Adipocyte (in vitro differentiated cells): ENCODE data around the gene PHRF1.

Source experiments
- DNase-seq: peaks from one replicate; pipeline ENCODE4 v3.0.0-alpha.2; 2015; ENCODE audit warnings: low read depth
- H3K27me3 ChIP-seq: replicated peaks from 2 replicates; pipeline ENCODE4 v1.7.0; 2013; ENCODE audit warnings: mild to moderate bottlenecking, low read length, moderate library complexity; ENCODE audit not compliant: control insufficient read depth, insufficient read depth
- H3K36me3 ChIP-seq: 2 replicates; pipeline ENCODE4 v1.7.0; 2013; ENCODE audit warnings: low read length, mild to moderate bottlenecking, moderate library complexity; ENCODE audit not compliant: control insufficient read depth, insufficient read depth, severe bottlenecking
- H3K4me1 ChIP-seq: 2 replicates; pipeline ENCODE4 v1.7.0; 2013; ENCODE audit warnings: mild to moderate bottlenecking, low read length, moderate library complexity; ENCODE audit not compliant: control insufficient read depth, insufficient read depth
- H3K4me3 ChIP-seq: 2 replicates; pipeline ENCODE4 v1.7.0; 2013; ENCODE audit warnings: mild to moderate bottlenecking, low read length, moderate library complexity
- H3K9ac ChIP-seq: 2 replicates; pipeline ENCODE4 v1.7.0; 2013; ENCODE audit warnings: mild to moderate bottlenecking, low read length, moderate library complexity
- H3K9me3 ChIP-seq: 2 replicates; pipeline ENCODE4 v1.7.0; 2013; ENCODE audit warnings: mild to moderate bottlenecking, low read length, moderate library complexity; ENCODE audit not compliant: control insufficient read depth

Gene PHRF1

GRCh38 chr11:555227-555779, 21.0 kb upstream of the PHRF1 start:
- Histone ChIP-seq H3K27me3 (peaks cover 34% of the 10 kb centered on the region), H3K4me1 (no peaks in the 10 kb centered on the region), H3K9me3 (no peaks in the 10 kb centered on the region), H3K4me3 (no peak overlapping the region), H3K36me3 (no peaks in the 10 kb centered on the region), H3K9ac (no peak overlapping the region)
- DNase-seq: no peak

GRCh38 chr11:555780-556661, 20.2 kb upstream of the PHRF1 start:
- peak; percentile 28 for DNase-seq
- no peak overlapping the region for H3K9ac ChIP-seq
- no peak overlapping the region for H3K4me3 ChIP-seq
- no peaks in the 10 kb centered on the region for H3K4me1 ChIP-seq
- H3K27me3 ChIP-seq: peaks cover 34% of the 10 kb centered on the region
- no peaks in the 10 kb centered on the region for H3K9me3 ChIP-seq
- H3K36me3 ChIP-seq: no peaks in the 10 kb centered on the region

- H3K36me3 ChIP-seq: no peaks in the 10 kb centered on the region
- H3K4me1 ChIP-seq: no peaks in the 10 kb centered on the region
- H3K27me3 ChIP-seq: peaks cover 34% of the 10 kb centered on the region
- H3K4me3 ChIP-seq: no peak overlapping the region
- H3K9ac ChIP-seq: no peak overlapping the region
- no peak for DNase-seq
- H3K9me3 ChIP-seq: no peaks in the 10 kb centered on the region
These were observed 19.5 kb upstream of the PHRF1 start for GRCh38 chr11:556662-557256.

GRCh38 chr11:557328-558132, 18.7 kb upstream of the PHRF1 start:
- Histone ChIP-seq H3K9ac (no peak overlapping the region), H3K27me3 (peaks cover 34% of the 10 kb centered on the region), H3K9me3 (no peaks in the 10 kb centered on the region), H3K36me3 (no peaks in the 10 kb centered on the region), H3K4me3 (no peak overlapping the region), H3K4me1 (no peaks in the 10 kb centered on the region)
- DNase-seq: no peak

- Histone ChIP-seq H3K27me3 (peaks cover 33% of the 10 kb centered on the region), H3K36me3 (no peaks in the 10 kb centered on the region), H3K4me3 (no peak overlapping the region)
These were observed 17.8 kb upstream of the PHRF1 start for GRCh38 chr11:558503-558902.

GRCh38 chr11:559020-559620, 17.1 kb upstream of the PHRF1 start:
- no peaks in the 10 kb centered on the region for H3K36me3 ChIP-seq
- H3K4me3 ChIP-seq: no peak overlapping the region
- H3K9me3 ChIP-seq: no peaks in the 10 kb centered on the region
- no peak for DNase-seq
- no peaks in the 10 kb centered on the region for H3K4me1 ChIP-seq
- H3K27me3 ChIP-seq: peaks cover 27% of the 10 kb centered on the region
- H3K9ac ChIP-seq: no peak overlapping the region

More at GRCh38 chr11:558503-558902, 17.8 kb upstream of the PHRF1 start:
- no peaks in the 10 kb centered on the region for H3K9me3 ChIP-seq
- no peaks in the 10 kb centered on the region for H3K4me1 ChIP-seq
- H3K9ac ChIP-seq: no peak overlapping the region
- DNase-seq: no peak

GRCh38 chr11:559712-560304, 16.5 kb upstream of the PHRF1 start:
- Histone ChIP-seq H3K4me1 (no peaks in the 10 kb centered on the region), H3K4me3 (peak overlapping the region; percentile 72), H3K9ac (peak overlapping the region; percentile 14), H3K27me3 (peaks cover 21% of the 10 kb centered on the region), H3K9me3 (no peaks in the 10 kb centered on the region), H3K36me3 (no peaks in the 10 kb centered on the region)
- DNase-seq: no peak

GRCh38 chr11:560305-561147, 15.7 kb upstream of the PHRF1 start, which contains the start of the genes LMNTD2 and RASSF7:
Gene LMNTD2 (minus strand): TSS chr11:560738. CDS start chr11:560716, 22 bp downstream.
Gene RASSF7 (plus strand): TSS chr11:560970. CDS start chr11:561769, 799 bp downstream.
- peaks cover 21% of the 10 kb centered on the region for H3K27me3 ChIP-seq
- H3K36me3 ChIP-seq: no peaks in the 10 kb centered on the region
- H3K9ac ChIP-seq: peak within 1 kb of the TSS; percentile 51
- peak; percentile 95 for DNase-seq
- H3K4me3 ChIP-seq: peak within 1 kb of the TSS; percentile 78
- H3K4me1 ChIP-seq: no peaks in the 10 kb centered on the region
- H3K9me3 ChIP-seq: no peaks in the 10 kb centered on the region

- no peaks in the 10 kb centered on the region for H3K36me3 ChIP-seq
- DNase-seq: peak; percentile 52
- H3K9me3 ChIP-seq: no peaks in the 10 kb centered on the region
- H3K4me3 ChIP-seq: peak overlapping the region; percentile 78
- H3K4me1 ChIP-seq: no peaks in the 10 kb centered on the region
- peaks cover 21% of the 10 kb centered on the region for H3K27me3 ChIP-seq
- H3K9ac ChIP-seq: peak overlapping the region; percentile 51
These were observed 14.9 kb upstream of the PHRF1 start for GRCh38 chr11:561148-562003.
